Hair follicular keratinocyte (primary cell): ENCODE data around the gene PCDHGB1. TPM values are rescaled to one million over a fixed set of nuclear protein-coding genes. Genes with fewer than 3 reads are reported as not detected.

Source experiments
- total RNA-seq: library from RNA; depleted of rRNA; stranded (reverse); fragments of >200 nt; gene quantifications from 2 replicates; pipeline ENCODE4 v1.2.3, GENCODE V29; 2015

Gene PCDHGB1
- total RNA-seq, 1 donor from 2014 or later = 0.38 TPM

GRCh38 chr5:141397756-141398551, 48.1 kb downstream of the PCDHGB1 start, which contains the start of gene PCDHGB5:
Gene PCDHGB5, plus strand, starts transcription at chr5:141397947. Its CDS starts 181 bp downstream, at chr5:141398128.

Other genes with a start within 250 kb of the PCDHGB1 start
- under 0.01 TPM in 1 of 2 replicates, not detected in the other for gene PCDHB3, start 249.6 kb upstream of the PCDHGB1 start, total RNA-seq
- gene PCDHB4, start 228.3 kb upstream of the PCDHGB1 start, total RNA-seq = 0.34 TPM in 1 of 2 replicates, not detected in the other
- gene PCDHB5, start 214.9 kb upstream of the PCDHGB1 start, total RNA-seq = not detected in 2 replicates
- not detected in 2 replicates for gene PCDHB6, start 200.0 kb upstream of the PCDHGB1 start, total RNA-seq
- not detected in 2 replicates for gene PCDHB7, start 177.5 kb upstream of the PCDHGB1 start, total RNA-seq
- gene PCDHB8, start 172.3 kb upstream of the PCDHGB1 start, total RNA-seq = not detected in 2 replicates
- gene PCDHB16, start 167.7 kb upstream of the PCDHGB1 start, total RNA-seq = 0.16 TPM in 1 of 2 replicates, not detected in the other
- gene PCDHB9, start 162.9 kb upstream of the PCDHGB1 start, total RNA-seq = 0.08 TPM in 1 of 2 replicates, not detected in the other
- gene PCDHB10, start 157.7 kb upstream of the PCDHGB1 start, total RNA-seq = under 0.01 and 0.04 TPM in 2 replicates
- gene PCDHB11, start 150.5 kb upstream of the PCDHGB1 start, total RNA-seq = not detected in 2 replicates
- gene PCDHB12, start 141.4 kb upstream of the PCDHGB1 start, total RNA-seq = not detected in 2 replicates
- gene PCDHB13, start 136.2 kb upstream of the PCDHGB1 start, total RNA-seq = not detected in 2 replicates
- 0.04 TPM in 1 of 2 replicates, not detected in the other for gene PCDHB14, start 126.8 kb upstream of the PCDHGB1 start, total RNA-seq
- gene PCDHB15, start 104.7 kb upstream of the PCDHGB1 start, total RNA-seq = 0.04 and 0.08 TPM in 2 replicates
- not detected in 2 replicates for gene SLC25A2, start 46.0 kb upstream of the PCDHGB1 start, total RNA-seq
- gene TAF7, start 29.3 kb upstream of the PCDHGB1 start, total RNA-seq = 28.9 and 35.5 TPM in 2 replicates
- gene PCDHGA1, start 19.6 kb upstream of the PCDHGB1 start, total RNA-seq = not detected in 2 replicates
- gene PCDHGA2, start 11.3 kb upstream of the PCDHGB1 start, total RNA-seq = 0.04 and 0.55 TPM in 2 replicates
- gene PCDHGA3, start 6.3 kb upstream of the PCDHGB1 start, total RNA-seq = 0.04 and 0.08 TPM in 2 replicates
- gene PCDHGA4, start 4.9 kb downstream of the PCDHGB1 start, total RNA-seq = 0.08 and 0.15 TPM in 2 replicates
- 0.08 and 0.23 TPM in 2 replicates for gene PCDHGB2, start 9.9 kb downstream of the PCDHGB1 start, total RNA-seq
- gene PCDHGA5, start 14.1 kb downstream of the PCDHGB1 start, total RNA-seq = under 0.01 TPM in 1 of 2 replicates, not detected in the other
- 0.31 and 0.46 TPM in 2 replicates for gene PCDHGB3, start 20.1 kb downstream of the PCDHGB1 start, total RNA-seq
- 0.15 and 0.16 TPM in 2 replicates for gene PCDHGA6, start 23.8 kb downstream of the PCDHGB1 start, total RNA-seq
- gene PCDHGA7, start 32.6 kb downstream of the PCDHGB1 start, total RNA-seq = 0.11 and 0.86 TPM in 2 replicates
- 1.5 and 3.7 TPM in 2 replicates for gene PCDHGB4, start 37.6 kb downstream of the PCDHGB1 start, total RNA-seq
- 0.08 and 0.39 TPM in 2 replicates for gene PCDHGA8, start 42.5 kb downstream of the PCDHGB1 start, total RNA-seq
- 3.3 and 5.9 TPM in 2 replicates for gene PCDHGB5, start 47.8 kb downstream of the PCDHGB1 start, total RNA-seq
- 0.53 and 0.70 TPM in 2 replicates for gene PCDHGA9, start 52.7 kb downstream of the PCDHGB1 start, total RNA-seq
- 0.61 and 0.70 TPM in 2 replicates for gene PCDHGB6, start 57.9 kb downstream of the PCDHGB1 start, total RNA-seq
- 1.3 and 1.6 TPM in 2 replicates for gene PCDHGA10, start 62.9 kb downstream of the PCDHGB1 start, total RNA-seq
- gene PCDHGB7, start 67.6 kb downstream of the PCDHGB1 start, total RNA-seq = 1.3 and 2.3 TPM in 2 replicates
- 0.84 and 0.94 TPM in 2 replicates for gene PCDHGA11, start 71.0 kb downstream of the PCDHGB1 start, total RNA-seq
- 1.6 and 4.0 TPM in 2 replicates for gene PCDHGA12, start 80.4 kb downstream of the PCDHGB1 start, total RNA-seq
- 21.8 and 60.9 TPM in 2 replicates for gene PCDHGC3, start 125.9 kb downstream of the PCDHGB1 start, total RNA-seq
- 0.19 and 0.31 TPM in 2 replicates for gene PCDHGC4, start 134.9 kb downstream of the PCDHGB1 start, total RNA-seq
- gene PCDHGC5, start 139.0 kb downstream of the PCDHGB1 start, total RNA-seq = 1.2 and 5.0 TPM in 2 replicates